HG03442 (cell line): ENCODE measurements around the gene PNRC1.
"Not testable (repeated sequence)": the region's sequence is repeated elsewhere in the genome, so short reads cannot be mapped to it uniquely, and the experiment has no call there.

Source experiments
- ATAC-seq: cut with Tn5 transposase; IDR thresholded peaks from one replicate; pipeline ENCODE4 v1.9.1; 2021; ENCODE audit warnings: mild to moderate bottlenecking, moderate library complexity; ENCODE audit not compliant: unreplicated experiment

PNRC1 gene

DNA sequence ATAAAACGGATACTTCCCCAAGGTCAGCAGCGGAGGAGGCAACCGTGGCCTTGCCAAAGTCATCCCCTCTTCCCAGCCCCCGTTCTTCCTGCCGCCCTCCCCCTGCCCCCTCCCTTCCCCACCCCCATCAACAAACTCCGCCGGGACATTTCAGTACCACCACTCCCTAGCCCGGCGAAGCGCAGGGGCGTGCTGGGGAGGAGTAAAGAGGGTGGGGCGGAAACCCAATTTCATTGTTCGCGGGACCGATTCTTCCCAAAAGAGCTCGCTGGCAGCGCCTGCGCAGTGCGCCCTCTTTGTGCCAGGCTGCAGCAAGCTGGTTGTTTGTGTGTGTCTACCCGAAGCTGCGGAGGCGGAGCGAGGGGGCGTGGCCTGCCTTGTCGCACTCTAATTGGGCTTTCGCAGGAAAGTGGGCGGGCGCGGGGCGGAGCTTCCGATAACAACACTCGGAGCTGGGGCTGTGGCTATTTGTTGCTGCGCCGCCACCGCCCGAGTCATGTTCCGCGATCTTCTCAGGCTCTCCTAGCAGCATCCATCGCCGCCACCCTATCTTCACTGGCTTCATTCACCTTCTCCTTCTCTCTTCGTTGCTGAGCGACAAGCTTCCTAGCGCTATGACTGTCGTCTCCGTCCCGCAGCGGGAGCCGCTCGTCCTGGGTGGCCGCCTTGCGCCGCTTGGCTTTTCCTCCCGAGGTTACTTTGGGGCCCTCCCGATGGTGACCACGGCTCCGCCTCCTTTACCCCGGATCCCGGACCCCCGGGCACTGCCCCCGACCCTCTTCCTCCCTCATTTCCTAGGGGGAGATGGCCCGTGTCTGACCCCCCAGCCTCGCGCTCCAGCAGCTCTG is at the start of gene PNRC1:
TSS of gene PNRC1 (plus strand) at position 471 of the 848 bp plus-strand sequence. CDS start at position 615, 144 bp downstream.
- peak; percentile 65 for ATAC-seq

DNA sequence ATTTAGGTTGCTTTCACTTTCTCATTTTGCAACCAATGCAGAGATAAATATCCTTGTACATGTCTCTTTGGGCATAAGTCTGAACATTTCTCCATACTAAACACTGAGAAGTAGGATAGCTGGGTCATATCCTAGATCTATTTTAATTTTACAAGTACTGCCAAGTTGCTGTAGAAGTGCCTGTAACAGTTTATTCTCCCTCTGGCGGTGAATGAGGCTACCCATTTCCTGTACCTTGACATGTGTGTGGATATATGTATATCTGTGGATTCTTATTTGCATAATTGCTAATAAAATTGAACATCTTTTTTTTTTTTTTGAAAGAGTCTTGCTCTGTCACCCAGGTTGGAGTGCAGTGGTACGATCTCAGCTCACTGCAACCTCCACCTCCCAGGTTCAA is 48.0 kb upstream of the PNRC1 start:
- no peak for ATAC-seq

DNA sequence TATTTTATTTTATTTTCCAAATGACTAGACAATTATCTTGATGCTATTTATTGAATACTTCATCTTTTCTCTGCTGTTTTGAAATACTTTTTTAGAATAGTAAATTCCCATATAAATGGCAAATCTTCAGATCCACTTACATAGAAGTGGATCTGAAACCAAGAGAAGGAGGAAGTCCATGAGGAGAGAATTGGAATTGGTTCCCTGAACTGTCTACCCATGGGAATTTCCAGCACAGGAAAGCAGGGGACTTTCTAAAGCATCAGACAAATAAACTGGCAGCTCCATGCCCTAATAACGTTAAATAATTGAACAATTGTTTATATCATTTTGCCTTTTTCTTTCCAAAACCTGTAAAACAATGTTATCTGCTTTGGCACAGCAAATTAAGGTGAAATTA is 47.1 kb upstream of the PNRC1 start:
- ATAC-seq = no peak

DNA sequence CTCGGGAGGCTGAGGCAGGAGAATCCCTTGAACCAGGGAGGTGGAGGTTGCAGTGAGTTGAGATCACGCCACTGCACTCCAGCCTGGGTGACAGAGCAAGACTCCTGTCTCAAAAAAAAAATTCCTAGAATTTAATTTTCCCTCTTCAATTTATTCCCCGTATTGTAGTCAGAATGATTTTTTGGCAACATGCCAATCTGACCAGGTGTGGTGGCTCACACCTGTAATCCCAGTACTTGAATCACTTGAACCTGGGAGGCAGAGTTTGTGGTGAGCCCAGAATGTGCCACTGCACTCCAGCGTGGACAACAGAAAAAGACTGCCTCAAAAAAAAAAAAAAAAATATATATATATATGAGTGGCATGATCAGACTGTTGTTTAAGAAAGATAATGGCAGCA is 46.4 kb upstream of the PNRC1 start:
- not testable (repeated sequence) for ATAC-seq

DNA sequence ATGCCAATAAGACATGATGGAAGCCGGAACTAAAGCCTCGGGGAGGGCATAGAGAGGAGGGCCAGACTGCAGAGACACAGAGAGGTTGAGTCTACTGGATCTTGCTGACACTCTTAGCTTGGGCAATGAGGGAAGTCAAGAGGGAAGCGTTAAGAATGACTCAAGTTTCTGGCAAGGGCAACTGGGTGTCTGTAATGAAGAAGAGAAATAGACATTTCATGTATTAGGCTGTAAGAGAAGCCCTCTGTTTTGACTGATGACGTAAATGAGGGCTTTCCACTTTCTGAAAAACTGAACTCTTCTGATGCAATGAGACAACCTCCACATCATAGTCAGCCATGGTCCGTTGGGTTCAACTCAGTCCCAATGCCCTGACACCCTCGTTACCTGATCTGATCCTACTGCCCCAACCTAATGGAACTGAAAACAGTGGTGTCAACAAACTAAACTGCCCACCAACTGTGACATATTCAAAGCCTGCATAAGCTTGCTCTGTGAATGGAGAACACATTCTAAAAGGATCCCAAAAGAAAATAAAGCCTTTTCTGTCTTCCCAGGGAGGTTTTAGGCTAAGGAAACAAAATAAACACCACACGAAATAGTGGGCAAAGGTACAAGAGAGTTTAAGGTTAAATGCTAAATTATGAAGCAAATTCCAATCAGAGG is 45.8 kb upstream of the PNRC1 start:
- ATAC-seq = no peak

DNA sequence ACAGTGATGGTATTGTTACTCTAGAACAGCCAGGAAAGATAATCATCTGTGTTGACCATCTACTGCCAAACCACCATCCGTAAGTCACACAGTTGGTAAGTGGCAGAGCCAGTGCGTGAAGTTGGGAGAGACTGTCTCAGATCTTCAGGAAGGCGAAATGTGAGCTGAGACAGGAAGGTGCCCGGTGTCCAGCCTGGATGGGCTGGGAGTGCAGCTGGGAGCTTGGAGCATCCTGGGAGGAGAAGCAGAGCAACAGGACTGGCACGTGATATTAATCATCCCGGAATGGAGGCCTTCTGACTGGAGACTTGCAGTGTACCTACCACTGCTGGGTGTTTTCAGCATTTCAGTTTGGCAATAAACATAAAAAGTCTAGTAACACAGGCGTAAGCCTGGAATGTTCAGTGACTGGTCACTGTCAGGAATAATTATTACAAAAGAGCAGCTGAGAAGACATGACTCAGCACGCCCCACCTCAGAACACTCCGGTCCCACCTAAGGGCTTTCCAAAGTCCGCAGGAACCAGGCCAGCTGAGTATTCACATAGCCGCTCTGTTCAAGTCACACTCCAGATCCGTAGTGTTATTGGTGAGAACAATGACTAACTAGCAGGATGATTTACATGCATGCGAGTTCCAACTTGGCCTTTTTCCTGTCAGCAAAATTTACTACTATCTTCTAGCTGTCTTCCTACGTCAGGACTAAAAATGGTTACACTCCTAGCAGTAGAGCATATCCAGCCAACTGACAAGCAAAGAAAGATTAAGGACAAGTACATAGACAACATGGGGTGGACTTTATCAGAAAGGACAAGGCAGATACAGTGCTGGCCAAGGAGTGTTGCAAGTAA is 45.1 kb upstream of the PNRC1 start:
- no peak for ATAC-seq

DNA sequence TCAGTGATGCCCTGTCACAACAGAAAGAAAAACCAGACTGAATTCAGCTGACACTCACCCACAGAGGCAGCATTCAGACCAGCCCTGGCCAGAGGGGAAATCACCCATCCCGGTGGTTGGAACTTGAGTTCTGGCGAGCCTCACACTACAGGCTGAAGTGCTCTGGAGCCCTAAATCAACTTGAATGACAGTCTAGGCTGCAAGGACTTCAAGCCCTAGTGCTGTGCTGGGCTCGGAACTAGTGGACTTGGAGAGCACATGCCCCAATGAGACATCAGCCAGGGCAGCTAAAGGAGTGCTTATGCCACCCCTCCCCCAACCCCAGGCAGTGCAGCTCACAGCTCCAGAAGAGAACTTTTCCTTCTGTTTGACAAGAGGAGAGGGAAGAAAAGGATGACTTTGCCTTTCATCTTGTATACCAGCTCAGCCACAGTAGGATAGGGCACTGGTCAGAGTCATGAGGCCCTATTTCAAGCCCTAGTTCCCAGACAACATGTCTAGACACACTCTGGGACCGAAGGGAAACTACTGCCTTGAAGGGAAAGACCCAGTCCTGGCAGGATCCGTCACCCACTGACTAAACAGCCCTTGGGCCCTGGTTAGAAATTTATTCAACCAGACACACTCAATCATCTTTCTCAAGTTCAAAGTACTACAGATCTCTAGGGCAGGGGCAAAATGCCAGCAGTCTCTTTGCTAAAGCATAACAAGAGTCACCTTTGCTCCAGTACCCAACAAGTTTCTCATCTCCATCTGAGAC is 43.2 kb upstream of the PNRC1 start:
- no peak for ATAC-seq

DNA sequence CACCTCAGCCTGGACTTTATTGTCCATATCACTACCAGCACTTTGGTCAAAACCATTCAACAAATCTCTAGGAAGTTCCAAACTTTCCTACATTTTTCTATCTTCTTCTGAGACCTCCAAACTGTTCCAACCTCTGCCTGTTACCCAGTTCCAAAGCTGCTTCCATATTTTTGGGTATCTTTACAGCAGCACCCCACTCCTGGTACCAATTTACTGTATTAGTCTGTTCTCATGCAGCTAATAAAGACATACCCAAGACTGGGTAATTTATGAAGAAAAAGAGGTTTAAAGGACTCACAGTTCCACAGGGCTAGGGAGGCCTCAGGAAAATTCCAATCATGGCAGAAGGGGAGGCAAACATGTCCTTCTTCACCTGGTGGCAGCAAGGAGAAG is 42.7 kb upstream of the PNRC1 start:
- ATAC-seq = not testable (repeated sequence)

DNA sequence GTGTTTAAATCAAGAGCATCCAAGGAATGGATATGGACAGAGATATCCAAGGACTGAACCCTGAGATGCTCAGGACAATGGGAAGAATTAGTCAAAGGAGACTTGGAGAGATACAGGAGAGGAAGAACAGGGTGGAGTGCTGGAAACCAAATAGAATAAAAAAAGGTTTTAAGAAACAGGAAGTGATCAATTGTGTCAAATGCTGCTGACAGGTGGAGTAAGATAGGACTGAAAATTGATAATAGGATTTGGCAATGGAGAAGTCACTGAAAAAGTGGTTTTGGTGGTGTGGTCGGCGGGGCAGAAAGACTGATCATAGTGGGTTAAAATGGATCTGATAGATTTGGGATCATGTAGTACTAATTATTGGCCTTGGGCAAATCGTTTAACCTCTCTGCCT is 37.9 kb upstream of the PNRC1 start:
- no peak for ATAC-seq

DNA sequence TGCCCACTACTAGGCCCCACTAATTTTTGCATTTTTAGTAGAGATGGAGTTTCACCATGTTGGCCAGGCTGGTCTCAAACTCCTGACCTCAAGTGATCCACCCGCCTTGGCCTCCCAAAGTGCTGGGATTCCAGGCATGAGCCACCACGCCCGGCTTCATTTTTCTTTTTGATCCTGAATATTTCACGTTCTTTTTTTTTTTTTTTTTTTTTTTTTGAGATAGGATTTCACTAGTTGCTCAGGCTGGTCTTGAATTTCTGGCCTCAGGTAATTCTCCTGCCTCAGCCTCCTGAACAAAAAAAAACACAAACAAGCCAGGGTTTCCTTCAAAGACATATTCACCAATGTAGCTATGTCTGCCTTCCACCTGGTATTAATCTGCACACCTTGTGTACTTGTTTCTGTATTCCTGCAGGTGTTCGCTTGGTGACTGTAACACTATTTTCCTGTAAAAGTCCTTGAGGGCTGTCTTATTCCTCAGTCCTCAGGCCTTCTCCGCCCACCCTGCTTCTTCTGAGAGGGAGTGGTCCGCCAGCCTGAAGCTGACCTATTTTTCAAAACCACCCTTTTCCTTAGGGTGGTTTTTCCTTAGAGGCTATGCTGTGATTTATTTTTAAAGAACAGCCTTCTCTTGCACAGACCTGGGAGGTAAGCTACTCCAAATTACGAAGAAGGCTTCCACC is 36.1 kb upstream of the PNRC1 start:
- ATAC-seq = no peak

DNA sequence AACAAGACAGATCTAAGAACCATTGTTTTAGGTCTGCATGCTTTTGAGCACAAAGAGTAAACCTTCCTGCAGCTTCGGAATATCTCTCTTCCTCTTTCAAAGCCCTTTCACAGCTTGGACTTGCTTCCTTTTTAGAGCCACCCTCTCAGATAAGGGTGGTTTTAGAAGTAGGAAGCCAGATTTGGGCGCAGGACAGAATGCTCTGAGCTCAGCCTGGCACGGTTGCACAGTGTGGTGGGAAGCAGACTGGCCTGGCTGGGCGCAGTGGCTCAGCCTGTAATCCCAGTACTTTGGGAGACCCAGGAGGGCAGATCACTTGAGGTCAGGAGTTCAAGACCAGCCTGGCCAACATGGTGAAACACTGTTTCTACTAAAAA is 35.6 kb upstream of the PNRC1 start:
- ATAC-seq = no peak

DNA sequence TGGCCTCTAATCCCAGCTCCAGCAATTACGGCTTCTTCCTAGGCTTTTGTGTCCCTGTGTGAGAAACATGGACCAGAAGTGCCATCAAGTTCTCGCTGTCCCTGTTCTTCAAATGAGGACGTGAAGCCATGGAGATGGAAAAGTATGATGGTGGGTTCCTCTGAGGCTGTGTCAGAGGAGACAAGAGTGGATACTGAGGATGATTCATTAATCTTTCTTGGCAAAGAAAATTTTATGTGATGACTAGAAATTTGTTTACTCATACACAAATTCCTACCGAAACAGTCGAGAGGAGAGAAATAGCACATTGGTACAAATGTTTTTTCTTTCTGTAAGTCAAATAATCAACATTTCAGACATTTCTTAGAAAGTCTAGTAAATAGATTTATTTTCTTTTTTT is 35.0 kb upstream of the PNRC1 start:
- no peak for ATAC-seq

DNA sequence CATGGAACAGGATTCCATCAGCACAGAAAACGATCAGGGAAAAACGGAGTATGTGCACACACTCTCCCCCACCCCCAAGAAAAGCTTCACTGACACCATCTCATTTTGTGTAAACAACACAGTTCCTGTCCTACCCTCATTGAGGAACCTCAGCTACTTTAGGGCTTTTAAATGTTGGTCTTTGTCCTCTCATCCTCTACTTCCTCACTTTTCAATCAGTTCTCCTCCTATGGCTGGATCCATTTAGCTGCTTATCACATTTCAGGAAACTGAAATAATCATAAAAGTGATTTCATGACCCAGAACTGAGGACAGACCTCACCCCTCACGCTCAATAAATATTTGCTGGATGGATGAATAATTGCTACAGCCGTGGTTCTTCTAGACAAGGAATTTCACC is 33.1 kb upstream of the PNRC1 start:
- ATAC-seq = no peak

DNA sequence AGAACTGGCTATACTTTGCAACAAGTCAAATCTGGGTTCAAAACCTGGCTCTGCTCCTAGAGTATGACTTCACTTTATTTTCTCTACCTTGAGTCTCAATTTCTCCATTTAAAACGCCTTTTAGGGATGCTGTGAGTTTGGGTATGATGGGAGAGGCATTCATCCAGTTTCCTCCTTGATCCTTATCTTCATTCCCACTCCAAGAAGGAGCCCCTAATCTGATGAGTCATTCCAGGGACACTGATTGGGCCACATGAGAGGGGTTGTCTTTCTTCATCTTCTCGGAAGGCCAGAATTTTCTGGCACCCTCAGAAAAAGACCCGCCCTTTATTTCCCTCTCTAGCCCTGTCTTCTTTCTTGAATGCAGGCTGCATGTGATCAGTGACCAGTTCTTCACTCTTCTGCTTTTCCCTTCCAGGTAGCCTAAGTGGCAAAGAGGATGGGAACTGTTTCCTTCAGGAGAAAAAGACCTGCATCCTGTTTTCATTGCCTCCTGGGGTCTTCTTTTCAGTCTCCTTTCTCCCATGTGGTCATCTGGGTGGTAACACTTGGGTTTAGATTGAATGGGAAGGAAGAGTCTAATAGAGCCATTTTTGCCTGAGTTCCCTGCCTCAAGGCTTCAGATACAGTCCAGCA is 32.1 kb upstream of the PNRC1 start:
- no peak for ATAC-seq

DNA sequence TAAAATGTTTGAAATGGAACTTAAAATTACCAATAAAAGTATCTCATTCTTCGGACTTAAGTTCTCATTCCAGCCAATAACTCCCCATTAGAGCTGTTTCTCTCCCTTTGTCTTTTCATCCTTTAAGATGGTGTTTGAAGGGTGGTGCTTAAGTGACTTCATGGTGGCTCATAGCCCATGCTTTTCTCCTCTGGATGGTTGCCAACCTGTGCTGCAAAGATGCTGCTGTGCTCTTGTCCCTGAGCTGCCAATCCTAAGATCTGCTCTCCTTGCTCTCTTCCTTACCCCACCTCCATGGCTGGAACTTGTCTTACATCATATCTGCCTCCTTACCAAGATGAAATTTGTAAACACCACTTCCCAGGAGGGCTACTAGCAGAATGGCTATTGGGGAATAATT is 31.6 kb upstream of the PNRC1 start:
- ATAC-seq = no peak

DNA sequence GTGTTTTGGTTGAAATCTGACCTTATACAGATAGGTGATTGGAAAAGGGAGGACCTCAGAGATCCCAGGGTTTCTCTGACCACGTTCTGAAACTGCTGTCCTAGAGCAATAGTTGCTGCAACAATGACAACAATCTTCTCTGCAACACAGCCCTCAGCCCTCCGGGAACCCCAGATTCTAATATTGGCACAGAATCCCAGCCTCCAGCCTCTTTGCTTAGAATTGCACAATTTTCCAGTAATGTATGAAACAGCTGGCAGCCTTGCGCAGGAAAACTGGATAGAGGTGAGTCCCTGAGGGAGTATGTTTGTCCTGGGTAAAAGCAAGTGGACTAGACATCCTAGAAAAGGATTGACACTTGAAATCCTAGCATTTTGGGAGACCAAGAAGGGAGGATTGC is 30.4 kb upstream of the PNRC1 start:
- no peak for ATAC-seq

DNA sequence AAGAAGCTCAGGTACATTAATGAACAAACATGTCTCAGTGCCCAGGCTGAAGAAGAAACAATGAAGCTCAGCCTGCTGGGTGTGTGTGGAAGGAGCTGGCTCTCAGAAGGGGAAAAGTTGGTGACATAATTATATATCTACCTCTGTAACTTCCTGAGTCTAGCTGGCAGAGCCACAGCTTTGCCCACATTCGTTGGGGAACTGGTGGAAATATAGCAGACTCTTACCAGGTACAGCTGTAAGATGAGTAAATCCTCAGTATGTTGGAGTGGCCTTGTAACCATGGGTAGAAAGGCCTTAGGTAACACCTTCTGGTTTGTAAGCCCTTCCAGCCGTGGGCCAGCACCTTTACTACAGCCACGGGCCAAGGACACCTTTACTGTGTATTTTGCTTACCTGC is 29.9 kb upstream of the PNRC1 start:
- ATAC-seq = no peak

DNA sequence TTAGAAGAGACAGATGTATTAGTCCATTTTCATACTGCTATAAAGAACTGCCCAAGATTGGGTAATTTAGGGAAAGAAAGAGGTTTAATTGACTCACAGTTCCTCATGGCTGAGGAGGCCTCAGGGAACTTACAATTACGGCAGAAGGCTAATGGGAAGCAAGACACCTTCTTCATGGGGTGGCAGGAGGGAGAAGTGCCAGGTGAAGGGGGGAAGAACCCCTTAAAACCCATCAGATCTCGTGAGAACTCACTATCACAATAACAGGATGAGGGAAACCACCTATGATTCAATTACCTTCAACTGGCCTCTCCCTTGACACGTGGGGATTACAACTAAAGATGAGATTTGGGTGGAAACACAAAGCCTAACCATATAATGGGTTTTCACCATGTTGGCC is 28.9 kb upstream of the PNRC1 start:
- no peak for ATAC-seq

DNA sequence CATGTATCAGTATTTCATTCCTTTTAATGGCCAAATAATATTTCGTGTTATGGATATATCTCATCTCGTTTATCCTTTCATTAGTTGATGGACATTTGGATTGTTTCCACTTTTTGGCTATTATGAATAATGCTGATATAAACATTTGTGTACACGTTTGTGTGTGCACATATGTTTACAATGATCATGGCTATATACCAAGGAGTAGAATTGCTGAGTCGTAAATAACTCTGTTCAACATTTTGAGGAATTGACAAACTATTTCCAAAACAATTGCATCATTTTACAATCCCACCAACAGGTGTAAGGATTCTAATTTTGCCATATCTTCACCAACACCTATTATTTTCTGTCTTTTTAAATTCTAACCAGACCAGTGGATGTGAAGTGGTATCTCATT is 26.3 kb upstream of the PNRC1 start:
- ATAC-seq = no peak

DNA sequence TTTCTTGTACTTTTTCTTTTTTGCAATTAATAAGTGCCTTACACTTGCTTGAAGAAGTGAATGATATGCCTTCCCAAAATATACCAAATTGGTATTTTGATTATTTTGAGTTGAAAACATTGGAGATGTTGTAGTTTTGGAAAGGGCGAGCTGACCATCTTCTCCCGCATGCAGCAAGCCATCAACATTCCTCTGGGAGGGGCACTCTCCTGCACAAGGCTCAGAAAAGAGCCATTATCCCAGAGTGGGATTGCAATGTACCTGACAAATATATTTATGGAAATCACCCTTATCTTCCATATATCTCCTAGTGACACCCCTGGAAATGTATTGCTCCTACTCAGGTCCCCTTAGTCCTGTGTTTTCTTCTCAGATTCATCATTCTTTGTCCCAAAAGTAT is 22.8 kb upstream of the PNRC1 start:
- ATAC-seq = no peak
